Aorta (tissue), 5 donors: ENCODE results near the gene GIGYF2. TPM values are rescaled to one million over a fixed set of nuclear protein-coding genes. Genes with fewer than 3 reads are reported as not detected.

Source experiments
- ATAC-seq: fragments of 200-7000 bp; cut with Tn5 transposase; one replicate; pipeline ENCODE4 v1.9.1; 2022; ENCODE audit warnings: moderate library complexity; ENCODE audit not compliant: low FRiP score
- DNase-seq, 2 donors: peaks; one replicate each; pipeline ENCODE4 v3.0.0-alpha.2; 2020
- H3K27ac ChIP-seq, 2 donors: one replicate each; pipeline ENCODE4 v1.5.1; 2013; ENCODE audit warnings: low read length in 2 of 2, mild to moderate bottlenecking in 2 of 2, moderate library complexity in 2 of 2, control low read depth in 1 of 2, inconsistent platforms in 1 of 2, low read depth in 1 of 2
- H3K27me3 ChIP-seq, 2 donors: one replicate each; pipeline ENCODE4 v1.6.1; 2013; ENCODE audit warnings: control low read depth in 1 of 2, low read length in 1 of 2, mild to moderate bottlenecking in 1 of 2, moderate library complexity in 1 of 2; ENCODE audit not compliant: insufficient read depth in 2 of 2, control insufficient read depth in 1 of 2
- H3K36me3 ChIP-seq, 2 donors: one replicate each; pipeline ENCODE4 v1.6.1; 2013; ENCODE audit warnings: control low read depth in 1 of 2, low read length in 1 of 2, mild to moderate bottlenecking in 1 of 2; ENCODE audit not compliant: insufficient read depth in 2 of 2, control insufficient read depth in 1 of 2
- H3K4me1 ChIP-seq, 2 donors: one replicate each; pipeline ENCODE4 v1.6.1; 2013; ENCODE audit warnings: low read length in 2 of 2, control low read depth in 1 of 2, mild to moderate bottlenecking in 1 of 2, moderate library complexity in 1 of 2; ENCODE audit not compliant: insufficient read depth in 2 of 2, control insufficient read depth in 1 of 2
- H3K4me3 ChIP-seq, 2 donors: one replicate each; pipeline ENCODE4 v1.5.1; 2013; ENCODE audit warnings: low read length in 2 of 2, control low read depth in 1 of 2, mild to moderate bottlenecking in 1 of 2
- H3K9me3 ChIP-seq: one replicate; pipeline ENCODE4 v1.6.1; 2013; ENCODE audit warnings: mild to moderate bottlenecking, low read length; ENCODE audit not compliant: control insufficient read depth
- WGBS, 2 donors: extraction: QIAGEN DNeasy Blood & Tissue Kit; methylation state at CpG; one replicate each; pipeline ENCODE4 v1.1.7; 2013; 5-methylcytosine and 5-hydroxymethylcytosine counted together
- intact Hi-C, 2 donors: fragments of 100-400 bp; cut with DNase I; formaldehyde crosslinking; loops; one replicate each; pipeline versions ENCODE4 v1.14.2 to v1.15.0; 2022
- polyA plus RNA-seq, 2 donors: library from polyadenylated mRNA; stranded (reverse); fragments of 200-250 nt; gene quantifications; one replicate each; pipeline ENCODE4 v1.2.3, GENCODE V29; 2013
- total RNA-seq, 2 donors: library from RNA; stranded (reverse); fragmentation: NEBNext Ultra II Directional; extraction: Animal tissue kit (Norgen Biotek cat#: 25700); gene quantifications; one replicate each; pipeline ENCODE4 v1.2.1, GENCODE V29; 2021
- donor health status: healthy with polysubstance abuse.
- donor health status: Bipolar disorder and iron deficiency.
- donor health status: DM: no; HTN: no; CAD: no.
- donor health status: DM: no; HTN: no; CAD: no.
- donor health status: DM: yes; HTN: yes; CAD: no.

Gene GIGYF2
- total and polyA plus RNA-seq, 4 donors: 13.3 to 100 (median 43.7) TPM

- WGBS, 2 donors: 96 to 97% methylated on average over 13 of the region's 13 CpGs
- Histone ChIP-seq H3K36me3 (no peaks in the 10 kb centered on the region), H3K4me1 (no peaks in the 10 kb centered on the region), H3K9me3 (no peaks in the 10 kb centered on the region), H3K27ac (no peak overlapping the region), H3K27me3 (no peaks in the 10 kb centered on the region), H3K4me3 (no peak overlapping the region)
- intact Hi-C loops: no loop called here
- DNase-seq: peak in 1 of 2 donors; percentile 72
- no peak for ATAC-seq
These were observed 180.9 kb downstream of the GIGYF2 start for GRCh38 chr2:232877940-232878511.

GRCh38 chr2:232878855-232879617, 181.9 kb downstream of the GIGYF2 start:
- no peak overlapping the region for H3K4me3 ChIP-seq
- H3K36me3 ChIP-seq: no peaks in the 10 kb centered on the region
- H3K27me3 ChIP-seq: no peaks in the 10 kb centered on the region
- no peaks in the 10 kb centered on the region for H3K9me3 ChIP-seq
- ATAC-seq (no peak), DNase-seq (no peak)
- no peak overlapping the region for H3K27ac ChIP-seq
- intact Hi-C loops: no loop called here
- 84 to 89% methylated on average over 20 of the region's 20 CpGs for WGBS, 2 donors
- H3K4me1 ChIP-seq: no peaks in the 10 kb centered on the region

- Histone ChIP-seq H3K36me3 (no peaks in the 10 kb centered on the region), H3K4me1 (no peaks in the 10 kb centered on the region), H3K27ac (no peak overlapping the region), H3K9me3 (no peaks in the 10 kb centered on the region), H3K4me3 (no peak overlapping the region), H3K27me3 (no peaks in the 10 kb centered on the region)
- intact Hi-C loops: no loop called here
- no peak for ATAC-seq
- no peak for DNase-seq
- 90 to 92% methylated on average over 21 of the region's 21 CpGs for WGBS, 2 donors
These were observed 182.7 kb downstream of the GIGYF2 start for GRCh38 chr2:232879618-232880494.

GRCh38 chr2:232880764-232881351, 183.7 kb downstream of the GIGYF2 start:
- DNase-seq: no peak
- ATAC-seq: no peak
- Histone ChIP-seq H3K27me3 (no peaks in the 10 kb centered on the region), H3K4me1 (no peaks in the 10 kb centered on the region), H3K4me3 (no peak overlapping the region), H3K36me3 (no peaks in the 10 kb centered on the region), H3K27ac (no peak overlapping the region), H3K9me3 (no peaks in the 10 kb centered on the region)
- intact Hi-C loops: no loop called here
- whole genome bisulfite sequencing, 2 donors: 82 to 83% methylated on average over 15 to 17 of the region's 17 CpGs

GRCh38 chr2:232882085-232882484, 185.0 kb downstream of the GIGYF2 start:
- intact Hi-C loops: no loop called here
- no peak for ATAC-seq
- peak in 1 of 2 donors; percentile 72 for DNase-seq

GRCh38 chr2:232882505-232883115, 185.5 kb downstream of the GIGYF2 start:
- H3K27ac ChIP-seq: no peak overlapping the region
- H3K4me1 ChIP-seq: no peaks in the 10 kb centered on the region
- no peak overlapping the region for H3K4me3 ChIP-seq
- 90 to 94% methylated on average over 20 of the region's 20 CpGs for WGBS, 2 donors
- intact Hi-C loops: no loop called here
- H3K36me3 ChIP-seq: no peaks in the 10 kb centered on the region
- H3K27me3 ChIP-seq: no peaks in the 10 kb centered on the region
- no peaks in the 10 kb centered on the region for H3K9me3 ChIP-seq
- DNase-seq: no peak
- no peak for ATAC-seq

More at GRCh38 chr2:232882085-232882484, 185.0 kb downstream of the GIGYF2 start:
- WGBS, 2 donors: 93% methylated on average over 17 of the region's 17 CpGs
- no peak overlapping the region for H3K4me3 ChIP-seq
- no peaks in the 10 kb centered on the region for H3K4me1 ChIP-seq
- no peaks in the 10 kb centered on the region for H3K36me3 ChIP-seq
- no peaks in the 10 kb centered on the region for H3K9me3 ChIP-seq
- H3K27ac ChIP-seq: no peak overlapping the region
- H3K27me3 ChIP-seq: no peaks in the 10 kb centered on the region

- peak in 1 of 2 donors; percentile 67 for DNase-seq
- WGBS, 2 donors: 92 to 93% methylated on average over 29 of the region's 29 CpGs
These were observed 186.1 kb downstream of the GIGYF2 start for GRCh38 chr2:232883116-232883721.

GRCh38 chr2:232884001-232884421, 186.9 kb downstream of the GIGYF2 start:
- Histone ChIP-seq H3K9me3 (no peaks in the 10 kb centered on the region), H3K36me3 (no peaks in the 10 kb centered on the region), H3K27ac (no peak overlapping the region), H3K27me3 (no peaks in the 10 kb centered on the region), H3K4me1 (no peaks in the 10 kb centered on the region), H3K4me3 (no peak overlapping the region)
- DNase-seq (peak in 1 of 2 donors; percentile 74), ATAC-seq (no peak)
- WGBS, 2 donors: 87 to 88% methylated on average over 11 of the region's 11 CpGs
- intact Hi-C loops: no loop called here

More at GRCh38 chr2:232883116-232883721, 186.1 kb downstream of the GIGYF2 start:
- Histone ChIP-seq H3K4me3 (no peak overlapping the region), H3K27me3 (no peaks in the 10 kb centered on the region), H3K9me3 (no peaks in the 10 kb centered on the region), H3K27ac (no peak overlapping the region), H3K36me3 (no peaks in the 10 kb centered on the region), H3K4me1 (no peaks in the 10 kb centered on the region)
- ATAC-seq: no peak
- intact Hi-C loops: no loop called here
